HL-60/S4 treated with retinoic acid at 250 ng/mL for 4 days and 3 days (cell line): ENCODE measurements around the gene TAMALIN.

Source experiments
- in situ Hi-C: fragments of 300-500 bp; cut with MboI; formaldehyde crosslinking; loops from 2 replicates; pipeline ENCODE4 v1.7.0; 2022; ENCODE audit warnings: low sequenced_read_pairs

TAMALIN gene

GRCh38 chr12:51980809-51981127 is 26.0 kb upstream of the TAMALIN start:
- in situ Hi-C loops, result no loop called here

GRCh38 chr12:51984657-51985056 is 22.1 kb upstream of the TAMALIN start:
- in situ Hi-C loops, result no loop called here

- in situ Hi-C loops, result no loop called here
Observed at GRCh38 chr12:51985154-51985835, 21.5 kb upstream of the TAMALIN start.

- in situ Hi-C loops, result no loop called here
Observed at GRCh38 chr12:51986834-51987233, 19.9 kb upstream of the TAMALIN start.

GRCh38 chr12:51992246-51992645 is 14.5 kb upstream of the TAMALIN start:
- in situ Hi-C loops, result no loop called here

GRCh38 chr12:51994539-51994820 is 12.3 kb upstream of the TAMALIN start:
- in situ Hi-C loops, result no loop called here

- in situ Hi-C loops, result no loop called here
Observed at GRCh38 chr12:51994959-51995358, 11.8 kb upstream of the TAMALIN start.

GRCh38 chr12:51997136-51997535 is 9.6 kb upstream of the TAMALIN start:
- in situ Hi-C loops, result no loop called here

GRCh38 chr12:52003016-52003550 is 3.7 kb upstream of the TAMALIN start:
- in situ Hi-C loops, result no loop called here

GRCh38 chr12:52003591-52003990 is 3.2 kb upstream of the TAMALIN start:
- in situ Hi-C loops, result no loop called here

- in situ Hi-C loops, result no loop called here
Observed at GRCh38 chr12:52004042-52004648, 2.6 kb upstream of the TAMALIN start.

GRCh38 chr12:52005218-52005902 is 1.4 kb upstream of the TAMALIN start:
- in situ Hi-C loops, result no loop called here

- in situ Hi-C loops, result no loop called here
Observed at GRCh38 chr12:52005903-52006703, 643 bp upstream of the TAMALIN start.

- in situ Hi-C loops, result no loop called here
Observed at GRCh38 chr12:52007158-52007921, 594 bp downstream of the TAMALIN start.

- in situ Hi-C loops, result no loop called here
Observed at GRCh38 chr12:52007982-52008510, 1.3 kb downstream of the TAMALIN start.

- in situ Hi-C loops, result no loop called here
Observed at GRCh38 chr12:52009081-52009751, 2.5 kb downstream of the TAMALIN start.

GRCh38 chr12:52010152-52010622 is 3.4 kb downstream of the TAMALIN start:
- in situ Hi-C loops, result no loop called here

GRCh38 chr12:52010692-52011601 is 4.2 kb downstream of the TAMALIN start:
- in situ Hi-C loops, result no loop called here
